NCI-H187 (cell line): ENCODE data around the gene ANKRD55.
"Not testable (repeated sequence)": the region's sequence is repeated elsewhere in the genome, so short reads cannot be mapped to it uniquely, and the experiment has no call there.

Source experiments
- DNase-seq, 2 experiments: peaks; one replicate each; lab custom pipeline; 2025; lab: John Stamatoyannopoulos, UW

ANKRD55 gene

GRCh38 chr5:56253126-56253525 lies 20.0 kb upstream of the ANKRD55 start:
- DNase-seq: no peak

DNA sequence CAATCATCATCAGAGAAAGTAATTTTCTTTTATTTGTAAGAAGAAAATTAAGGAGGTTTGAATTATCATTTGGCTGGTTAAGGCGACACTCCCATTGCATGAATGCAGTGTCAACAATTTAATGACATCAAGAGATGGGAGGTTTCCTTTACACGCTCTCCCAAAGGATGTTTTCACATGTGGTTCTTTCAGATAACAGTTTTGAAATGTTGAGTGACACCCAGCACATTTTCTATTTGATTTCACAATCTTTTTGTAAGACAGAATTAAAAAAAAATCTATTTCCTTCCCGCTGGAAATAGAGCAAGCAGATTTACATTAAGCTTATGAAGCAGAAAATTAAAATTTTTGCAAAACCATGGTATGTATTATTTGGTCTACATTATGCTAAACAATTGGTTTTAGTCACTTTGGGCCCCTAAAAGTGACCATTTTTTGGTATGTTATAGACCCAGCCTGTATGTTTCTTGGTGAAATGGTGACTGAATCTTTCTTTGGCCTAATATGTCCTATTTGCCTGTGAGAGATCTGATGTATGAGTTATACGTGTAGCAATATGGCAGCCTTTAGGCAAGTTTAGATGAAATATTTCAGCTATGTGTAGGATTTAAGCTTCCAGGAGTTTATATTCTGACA lies 18.9 kb upstream of the ANKRD55 start:
- DNase-seq: no peak

- no peak for DNase-seq
Observed at GRCh38 chr5:56251440-56251839, 18.3 kb upstream of the ANKRD55 start.

DNA sequence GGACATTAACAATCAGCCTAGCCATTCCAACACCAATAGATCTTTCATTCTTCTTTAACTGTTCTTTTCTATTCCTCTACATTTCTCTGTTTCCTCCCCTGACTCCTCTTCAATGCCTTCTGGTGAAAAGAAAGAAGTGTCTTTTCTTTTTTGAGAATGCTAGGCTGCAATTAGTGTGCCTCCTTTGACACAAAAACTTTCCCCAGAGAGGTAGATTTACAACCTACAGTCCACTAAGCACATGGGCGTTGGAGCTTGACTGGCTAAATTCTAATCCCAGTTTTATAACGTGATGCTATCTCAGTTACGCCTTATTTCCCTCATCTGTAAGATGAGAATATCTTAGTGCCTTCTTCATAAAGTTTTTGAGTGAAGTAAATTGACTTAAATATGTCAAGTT lies 16.9 kb upstream of the ANKRD55 start:
- DNase-seq: no peak

DNA sequence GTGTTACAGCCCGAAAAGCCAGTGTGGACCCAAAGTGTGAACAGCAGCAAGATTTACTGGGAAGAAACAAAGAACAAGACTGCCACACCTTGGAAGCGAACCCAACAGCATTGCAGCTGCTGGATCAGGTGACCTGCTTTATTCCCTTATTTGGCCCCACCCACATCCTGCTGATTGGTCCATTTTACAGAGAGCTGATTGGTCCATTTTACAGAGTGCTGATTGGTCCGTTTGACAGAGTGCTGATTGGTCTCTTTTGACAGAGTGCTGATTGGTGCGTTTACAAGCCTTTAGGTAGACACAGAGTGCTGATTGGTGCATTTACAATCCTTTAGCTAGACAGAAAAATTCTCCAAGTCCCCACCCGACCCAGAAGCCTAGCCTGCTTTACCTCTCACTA lies 16.0 kb upstream of the ANKRD55 start:
- DNase-seq: not testable (repeated sequence)

- DNase-seq: no peak
Observed at GRCh38 chr5:56247592-56247991, 14.5 kb upstream of the ANKRD55 start.

- no peak for DNase-seq
Observed at GRCh38 chr5:56246769-56247168, 13.6 kb upstream of the ANKRD55 start.

DNA sequence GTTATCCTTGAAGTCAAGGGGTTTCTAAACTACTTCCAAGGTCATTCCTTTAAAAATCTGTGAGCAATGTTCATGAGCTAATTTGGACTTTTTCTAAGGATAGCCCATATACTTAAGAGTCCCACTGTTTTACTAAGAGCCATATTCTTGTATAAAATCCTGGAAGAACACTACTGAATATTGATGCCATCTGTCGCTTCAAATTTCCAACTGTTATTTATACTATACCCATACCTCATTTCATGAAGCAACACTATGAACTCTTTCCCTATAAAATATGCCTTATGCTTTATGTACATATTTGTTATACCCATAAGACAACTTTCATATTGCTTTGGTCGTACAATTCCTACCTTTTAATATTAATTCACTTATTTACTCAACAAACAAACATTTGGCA lies 12.4 kb upstream of the ANKRD55 start:
- DNase-seq: no peak

DNA sequence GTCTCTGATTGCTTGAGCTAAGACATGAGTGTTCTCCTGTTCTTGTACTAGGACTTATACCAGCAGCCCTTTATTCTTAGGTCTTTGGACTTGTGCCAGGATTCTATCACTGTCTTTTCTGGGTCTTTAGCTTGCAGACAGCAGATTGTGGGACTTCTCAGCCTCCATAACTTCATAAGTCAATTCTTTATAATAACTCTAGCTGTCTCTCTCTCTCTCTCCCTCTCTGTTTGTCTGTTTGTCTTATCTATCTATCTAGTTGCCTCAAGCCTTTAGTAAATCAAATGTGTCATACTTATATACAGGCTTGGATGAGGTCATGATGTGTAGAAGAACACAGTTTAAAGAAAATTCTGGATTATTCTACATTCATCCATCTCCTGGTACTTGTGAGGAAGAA lies 11.5 kb upstream of the ANKRD55 start:
- DNase-seq: no peak

DNA sequence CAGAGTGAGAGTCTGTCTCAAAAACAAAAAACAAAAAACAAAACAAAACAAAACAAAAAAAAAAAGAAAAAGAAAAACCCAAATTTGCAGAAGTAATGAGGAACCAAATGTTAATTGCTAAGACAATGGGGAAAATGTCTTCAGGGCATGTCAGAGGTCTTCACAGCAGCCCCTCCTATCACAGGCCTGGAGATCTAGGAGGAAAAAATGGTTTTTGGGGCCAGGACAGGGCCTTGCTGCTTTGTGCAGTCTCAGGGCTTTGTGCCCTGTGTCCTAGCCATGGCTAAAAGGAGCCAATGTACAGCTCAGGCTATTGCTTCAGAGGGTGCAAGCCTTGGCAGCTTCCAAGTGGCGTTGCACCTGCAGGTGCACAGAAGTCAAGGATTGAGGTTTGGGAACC lies 9.1 kb upstream of the ANKRD55 start:
- not testable (repeated sequence) for DNase-seq

GRCh38 chr5:56232538-56232937 lies 592 bp downstream of the ANKRD55 start:
- DNase-seq: no peak

DNA sequence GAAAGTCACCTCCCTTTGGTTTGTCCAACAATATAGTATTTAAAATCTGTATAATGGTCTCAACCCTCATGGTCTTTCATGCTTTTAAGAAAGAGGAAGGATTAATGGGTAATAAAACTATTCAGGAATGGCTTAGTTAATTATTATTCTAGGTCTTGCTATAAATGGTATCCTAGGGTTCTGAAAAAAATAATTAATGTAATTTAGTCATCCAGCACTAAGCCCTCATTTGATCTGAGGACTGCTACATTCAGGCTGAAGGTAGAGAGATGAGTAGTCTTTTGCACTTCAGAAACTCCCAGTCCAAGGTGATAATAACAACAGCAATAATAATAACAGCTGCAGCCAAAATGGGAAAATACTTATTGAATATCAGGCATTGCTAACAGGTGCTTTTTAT lies 2.6 kb downstream of the ANKRD55 start:
- DNase-seq: no peak

DNA sequence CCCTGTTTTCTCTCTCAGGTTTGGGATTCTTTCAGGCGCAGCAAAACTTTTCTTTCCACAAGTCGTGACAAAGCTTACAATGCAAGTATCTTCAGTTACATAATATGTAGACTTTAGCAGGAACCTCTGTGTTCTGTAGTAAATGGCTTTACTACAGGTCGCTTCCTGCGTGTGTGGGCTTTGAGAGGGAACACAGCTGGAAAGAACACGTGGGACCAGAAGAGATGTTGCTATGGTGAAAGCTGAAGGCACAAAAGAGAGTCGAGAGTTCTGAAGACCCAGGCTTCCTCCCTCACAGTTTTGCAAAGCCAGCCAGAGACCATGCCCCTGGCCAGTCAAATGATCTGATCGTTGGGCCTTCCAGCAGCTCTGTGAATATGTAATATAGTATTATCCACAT lies 4.0 kb downstream of the ANKRD55 start:
- DNase-seq: no peak

GRCh38 chr5:56228631-56229030 lies 4.5 kb downstream of the ANKRD55 start:
- DNase-seq: no peak

DNA sequence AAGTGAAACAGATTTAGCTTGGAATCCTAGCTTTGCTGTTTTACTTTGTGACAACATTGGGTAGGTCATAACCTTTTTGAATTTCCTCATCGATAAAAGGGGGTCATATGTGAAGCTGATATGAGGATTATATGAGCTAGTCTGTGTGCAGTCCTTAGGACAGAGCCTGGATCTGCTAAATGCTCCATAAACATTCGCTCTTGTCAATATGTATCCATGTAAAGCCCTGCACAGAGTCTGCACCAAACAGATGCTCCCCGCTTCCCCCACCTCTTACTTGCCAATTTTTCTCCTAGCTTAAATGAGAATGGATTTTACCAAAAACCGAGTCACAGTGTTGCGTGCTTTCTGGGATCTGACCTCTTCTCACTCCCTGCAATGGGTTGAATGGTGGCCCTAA lies 5.4 kb downstream of the ANKRD55 start:
- DNase-seq: no peak

DNA sequence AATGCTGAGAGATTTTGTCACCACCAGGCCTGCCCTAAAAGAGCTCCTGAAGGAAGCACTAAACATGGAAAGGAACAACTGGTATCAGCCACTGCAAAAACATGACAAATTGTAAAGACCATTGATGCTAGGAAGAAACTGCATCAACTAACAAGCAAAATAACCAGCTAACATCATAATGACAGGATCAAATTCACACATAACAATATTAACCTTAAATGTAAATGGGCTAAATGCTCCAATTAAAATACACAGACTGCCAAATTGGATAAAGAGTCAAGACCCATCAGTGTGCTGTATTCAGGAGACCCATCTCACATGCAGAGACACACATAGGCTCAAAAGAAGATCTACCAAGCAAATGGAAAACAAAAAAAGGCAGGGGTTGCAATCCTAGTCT lies 9.8 kb downstream of the ANKRD55 start:
- not testable (repeated sequence) for DNase-seq

DNA sequence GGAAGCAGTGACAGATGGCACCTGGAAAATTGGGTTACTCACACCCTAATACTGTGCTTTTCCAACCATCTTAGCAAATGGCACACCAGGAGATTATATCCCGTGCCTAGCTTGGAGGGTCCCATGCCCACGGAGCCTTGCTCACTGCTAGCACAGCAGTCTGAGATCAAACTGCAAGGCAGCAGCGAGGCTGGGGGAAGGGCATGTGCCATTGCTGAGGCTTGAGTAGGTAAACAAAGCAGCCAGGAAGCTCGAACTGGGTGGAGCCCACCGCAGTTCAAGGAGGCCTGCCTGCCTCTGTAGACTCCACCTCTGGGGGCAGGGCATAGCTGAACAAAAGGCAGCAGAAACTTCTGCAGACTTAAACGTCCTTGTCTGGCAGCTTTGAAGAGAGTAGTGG lies 11.5 kb downstream of the ANKRD55 start:
- not testable (repeated sequence) for DNase-seq

GRCh38 chr5:56215019-56215830 lies 17.9 kb downstream of the ANKRD55 start:
- DNase-seq: no peak

DNA sequence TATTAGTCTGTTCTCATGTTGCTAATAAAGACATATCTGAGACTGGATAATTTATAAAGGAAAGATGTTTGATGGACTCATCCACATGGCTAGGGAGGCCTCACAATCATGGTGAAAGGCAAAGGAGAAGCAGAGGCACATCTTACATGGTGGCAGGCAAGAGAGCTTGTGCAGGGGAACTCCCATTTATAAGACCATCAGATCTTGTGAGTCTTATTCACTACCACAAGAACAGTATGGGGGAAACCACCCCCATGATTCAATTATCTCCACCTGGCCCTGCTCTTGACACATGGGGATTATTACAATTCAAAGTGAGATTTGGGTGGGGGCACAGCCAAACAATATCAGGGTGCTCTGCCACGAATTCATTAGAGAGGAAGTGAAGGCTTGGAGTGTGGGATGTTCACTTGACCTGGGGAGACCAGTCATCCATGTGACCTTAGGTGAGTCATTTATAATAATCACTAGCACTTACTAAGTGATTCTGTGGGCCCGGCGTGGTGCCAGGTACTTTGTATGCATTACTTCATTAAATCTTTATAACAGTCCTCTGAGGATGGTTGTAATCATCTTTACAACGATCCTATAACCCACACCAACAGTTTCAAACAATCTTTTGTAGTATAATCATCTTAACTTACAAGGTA lies 19.1 kb downstream of the ANKRD55 start:
- DNase-seq: not testable (repeated sequence)

DNA sequence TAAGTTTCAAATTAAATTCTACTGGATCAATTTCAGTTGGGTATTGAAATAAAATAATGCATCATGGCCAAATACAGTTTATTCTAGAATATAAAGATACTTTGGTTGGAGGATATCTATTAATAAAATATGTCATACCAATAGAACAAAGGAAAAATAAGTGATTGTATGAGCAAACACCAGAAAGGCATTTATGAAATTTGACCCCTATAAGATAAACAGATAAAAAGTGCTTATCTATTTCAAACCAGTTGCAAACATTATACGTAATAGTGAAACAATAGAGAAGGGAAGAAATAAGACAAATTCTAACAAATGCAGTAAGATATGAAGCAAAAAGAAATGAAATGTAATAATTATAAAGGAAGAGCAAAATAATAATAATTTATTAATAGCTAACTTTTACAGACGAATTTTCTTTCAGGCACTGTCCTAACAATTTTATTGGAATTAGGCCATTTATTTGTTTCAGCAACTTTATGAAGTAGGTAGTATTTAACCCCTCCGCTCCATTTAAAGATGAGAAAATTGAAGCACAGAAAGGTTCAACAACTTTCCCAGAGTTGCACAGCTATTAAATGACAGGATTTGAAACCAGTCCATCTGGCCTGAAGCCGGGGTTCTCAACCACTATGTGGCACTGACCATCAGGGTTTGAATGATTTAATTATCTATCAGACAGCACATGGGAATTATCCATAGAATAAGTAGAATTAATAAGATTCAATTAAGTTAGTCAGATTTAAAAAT lies 20.8 kb downstream of the ANKRD55 start:
- DNase-seq: no peak

GRCh38 chr5:56211298-56211865 lies 21.7 kb downstream of the ANKRD55 start:
- DNase-seq: no peak

- no peak for DNase-seq
Observed at GRCh38 chr5:56208681-56209080, 24.4 kb downstream of the ANKRD55 start.
